ENCODE measurements around the gene TMEM200B.
"Not testable (repeated sequence)": the region's sequence is repeated elsewhere in the genome, so short reads cannot be mapped to it uniquely, and the experiment has no call there.

TMEM200B gene

GRCh38 chr1:29133861-29134694 lies 10.4 kb upstream of the TMEM200B start:
- DNase-seq: no peak

- not testable (repeated sequence) for DNase-seq
Measured at GRCh38 chr1:29131056-29131455, 7.4 kb upstream of the TMEM200B start.

- DNase-seq: no peak
Measured at GRCh38 chr1:29129916-29130315, 6.2 kb upstream of the TMEM200B start.

- no peak for DNase-seq
Measured at GRCh38 chr1:29128739-29129138, 5.0 kb upstream of the TMEM200B start.

- DNase-seq: no peak
Measured at GRCh38 chr1:29126198-29126597, 2.5 kb upstream of the TMEM200B start.

DNA sequence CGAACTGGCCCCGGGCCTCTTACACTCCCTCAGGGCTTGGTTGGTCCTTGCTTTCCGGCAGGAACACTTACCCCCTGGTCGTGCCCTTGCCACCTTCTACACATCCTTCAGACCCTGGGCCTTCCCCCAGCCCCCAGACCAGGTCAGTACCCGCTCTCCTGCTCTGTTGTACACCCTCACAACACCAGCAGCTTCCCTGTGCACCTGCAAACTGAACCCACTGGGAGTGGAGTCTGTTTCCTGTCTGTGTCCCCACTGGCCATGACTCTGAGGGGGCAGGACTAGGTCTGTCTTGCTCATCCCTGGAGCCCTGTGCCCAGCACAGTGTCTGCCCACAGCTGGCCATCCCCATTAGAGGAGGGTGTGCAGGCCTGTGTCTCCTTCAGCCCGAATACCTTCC lies 2.1 kb upstream of the TMEM200B start:
- DNase-seq: no peak

GRCh38 chr1:29125237-29125641 lies 1.5 kb upstream of the TMEM200B start:
- no peak for DNase-seq

DNA sequence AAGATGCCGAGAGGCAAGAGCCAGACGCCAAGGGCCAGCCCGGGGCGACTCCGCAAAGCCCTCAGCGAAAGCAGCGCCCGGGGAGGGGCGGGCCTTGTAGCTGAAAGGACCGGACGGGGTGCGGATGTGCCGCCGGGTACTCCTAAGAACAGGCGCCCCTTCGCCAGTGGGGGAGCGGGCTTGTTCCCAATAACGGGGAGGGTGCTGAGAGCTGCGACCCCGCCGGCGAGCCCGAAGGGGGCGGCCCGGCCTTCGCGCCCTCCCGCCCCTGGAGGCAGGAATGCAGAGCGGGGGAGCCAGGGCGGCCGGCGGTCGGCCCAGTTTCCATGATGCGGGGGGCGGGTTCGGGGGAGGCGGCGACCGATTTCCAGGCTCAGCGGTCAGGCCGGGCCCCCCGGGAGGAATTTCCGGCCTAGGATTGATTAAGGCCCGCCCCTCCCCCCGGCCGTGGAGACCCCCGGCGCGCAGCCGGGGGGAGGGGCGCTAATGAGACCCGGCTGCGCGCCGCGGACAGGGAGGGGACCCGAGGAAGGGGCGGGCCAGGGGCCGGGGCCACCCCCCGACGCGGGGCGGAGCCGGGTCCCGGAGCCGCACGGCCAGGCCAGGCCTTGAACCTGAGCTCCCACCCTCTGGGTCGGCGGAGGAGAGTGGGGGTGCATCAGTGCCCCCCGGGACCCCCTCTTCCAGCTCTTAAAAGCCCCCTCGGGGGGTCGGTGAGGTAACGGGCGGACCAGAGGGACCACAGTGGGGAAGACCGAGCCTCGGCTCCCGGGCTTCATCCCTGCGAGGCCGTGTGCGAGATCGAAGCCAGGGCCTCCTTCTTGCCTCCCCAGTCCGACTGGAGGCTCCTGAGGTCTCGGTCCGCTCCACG lies 898 bp upstream of the TMEM200B start:
- peak; percentile 80 for DNase-seq

DNA sequence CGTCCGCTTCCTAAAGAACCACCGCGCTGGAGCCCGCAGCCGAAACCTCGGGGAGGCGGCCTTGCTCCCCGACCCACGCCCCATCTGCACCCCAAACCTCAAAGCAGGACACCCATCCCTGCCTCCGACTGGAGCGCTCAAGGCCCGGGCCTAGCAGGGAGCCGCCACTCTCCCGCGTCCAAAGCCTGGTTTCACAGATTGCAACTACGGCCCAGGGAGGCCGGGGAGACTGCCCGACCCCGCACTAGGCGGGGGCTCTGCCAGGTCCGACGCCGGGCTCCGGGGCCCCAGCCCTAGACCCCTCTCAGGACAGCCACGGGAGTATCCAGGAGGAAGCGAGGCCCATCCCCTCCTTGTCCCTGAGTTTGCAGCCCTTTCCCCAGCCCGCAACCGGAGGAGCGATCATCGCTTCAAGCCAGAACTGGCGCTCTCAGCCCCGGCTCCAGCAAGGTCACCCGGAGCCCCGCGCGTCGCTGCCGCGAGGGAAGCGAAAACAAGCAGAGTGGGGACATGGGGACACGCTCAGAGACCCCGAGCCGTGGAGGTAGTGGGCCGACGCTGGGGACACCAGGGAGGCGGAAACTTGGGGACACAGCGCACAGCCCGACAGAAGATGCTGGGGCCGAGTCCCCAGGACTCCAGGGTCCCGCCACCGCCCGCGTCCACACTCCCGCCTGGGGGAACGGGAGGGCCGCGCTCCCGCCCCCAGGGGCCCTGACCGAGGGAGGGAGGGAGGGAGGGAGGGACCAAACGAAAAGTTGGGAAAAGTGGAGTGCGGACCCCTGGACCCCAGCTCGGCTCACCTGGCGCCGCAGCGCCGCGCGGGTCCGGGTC lies 433 bp downstream of the TMEM200B start:
- no peak for DNase-seq

DNA sequence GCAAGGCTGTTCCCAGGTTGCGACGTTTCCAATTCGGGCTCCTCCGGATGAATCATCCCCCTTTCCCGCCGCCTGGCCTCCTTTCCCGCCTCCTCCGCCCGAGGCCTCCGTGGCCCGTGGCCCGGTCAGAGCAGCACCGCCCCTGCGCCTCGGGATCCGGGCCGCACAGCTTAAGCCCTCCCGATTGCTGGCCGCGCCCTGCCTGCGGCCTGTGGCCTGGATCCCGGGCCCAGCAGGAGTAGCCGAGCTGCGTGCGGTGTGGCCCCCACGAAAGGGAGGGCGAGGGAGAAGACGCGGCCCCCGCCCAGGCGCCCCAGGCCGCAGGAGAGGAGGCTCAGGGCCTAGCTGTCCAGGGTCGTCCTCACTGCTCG lies 1.0 kb downstream of the TMEM200B start:
- peak; percentile 32 for DNase-seq

GRCh38 chr1:29121936-29122681 lies 1.6 kb downstream of the TMEM200B start:
- no peak for DNase-seq

GRCh38 chr1:29121516-29121935 lies 2.2 kb downstream of the TMEM200B start:
- DNase-seq: no peak

GRCh38 chr1:29120947-29121485 lies 2.7 kb downstream of the TMEM200B start:
- DNase-seq: no peak

DNA sequence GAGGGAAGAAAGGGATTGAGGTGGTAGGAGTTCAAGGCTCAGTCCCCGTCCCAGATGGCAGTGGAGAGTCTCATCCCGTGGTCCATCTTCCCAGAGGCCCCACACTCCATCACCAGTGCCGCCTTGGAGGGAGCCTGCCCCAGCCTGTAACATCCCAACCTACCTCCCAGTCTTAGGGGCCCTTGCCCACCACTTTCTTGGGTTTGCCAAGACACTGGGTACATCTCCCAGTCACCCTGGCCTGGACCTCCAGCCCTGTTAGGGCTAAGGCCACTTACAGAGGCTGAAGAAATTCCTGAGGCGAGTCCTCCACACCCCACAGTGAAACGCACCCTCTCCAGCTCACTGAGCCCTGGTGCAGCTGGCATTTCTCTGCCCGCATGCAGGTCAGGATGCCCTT lies 3.3 kb downstream of the TMEM200B start:
- no peak for DNase-seq

DNA sequence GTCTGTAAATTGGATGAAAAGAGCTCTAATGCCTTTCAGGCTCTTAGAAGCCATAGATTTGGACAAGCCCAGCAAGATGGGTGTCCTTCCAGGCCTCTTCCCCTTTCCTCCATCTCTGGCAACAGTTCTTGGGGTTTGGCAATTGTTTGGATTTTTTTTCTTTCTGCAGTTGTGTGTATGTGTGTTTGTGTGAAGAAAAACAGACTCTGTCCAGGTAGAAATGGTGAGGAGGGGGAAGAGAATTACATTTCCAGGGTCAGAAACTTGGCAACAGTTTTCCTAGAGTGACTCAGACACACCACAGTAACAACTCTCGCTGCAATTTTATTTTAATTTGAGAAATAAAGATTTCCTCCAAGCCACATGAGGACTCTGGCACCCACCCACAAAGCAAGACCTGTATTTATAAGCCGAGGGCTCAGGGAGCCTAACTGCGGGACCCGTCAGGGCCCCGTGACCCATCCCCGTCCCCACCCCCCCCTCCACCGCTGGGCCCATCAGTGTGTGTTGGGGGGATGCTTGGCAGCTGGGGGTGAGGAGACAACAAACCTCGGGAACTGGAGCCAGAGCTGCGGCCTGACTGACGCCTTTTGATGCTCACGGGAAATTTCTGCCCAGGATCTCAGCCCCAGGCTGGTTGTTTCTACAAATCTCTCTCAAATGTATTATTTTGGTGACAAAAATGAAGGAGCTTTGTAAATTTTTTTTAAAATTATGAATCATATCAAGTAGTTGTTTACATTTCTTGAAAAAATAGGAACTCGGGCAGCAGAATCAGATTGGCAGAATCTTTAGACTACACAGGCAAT lies 4.4 kb downstream of the TMEM200B start:
- DNase-seq: no peak

GRCh38 chr1:29117381-29117780 lies 6.3 kb downstream of the TMEM200B start:
- no peak for DNase-seq

DNA sequence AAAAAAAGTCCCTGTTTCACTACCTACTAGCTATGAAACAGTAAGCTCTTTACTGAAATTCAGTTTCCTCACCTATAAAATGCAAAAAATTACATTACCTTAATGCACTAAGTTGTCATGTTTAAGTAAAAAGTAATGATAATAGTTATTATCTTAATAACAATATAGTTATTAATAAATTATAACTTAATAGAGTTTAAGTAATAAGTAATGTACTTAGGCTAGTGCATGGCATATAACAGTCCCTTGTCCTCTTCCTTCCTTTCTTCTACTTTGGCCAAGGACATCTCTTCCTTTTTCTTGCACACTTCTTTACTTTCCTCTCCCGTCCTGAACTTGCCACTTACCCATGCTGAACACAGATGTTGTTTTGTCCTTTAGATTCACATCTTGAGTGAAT lies 9.0 kb downstream of the TMEM200B start:
- DNase-seq: no peak

DNA sequence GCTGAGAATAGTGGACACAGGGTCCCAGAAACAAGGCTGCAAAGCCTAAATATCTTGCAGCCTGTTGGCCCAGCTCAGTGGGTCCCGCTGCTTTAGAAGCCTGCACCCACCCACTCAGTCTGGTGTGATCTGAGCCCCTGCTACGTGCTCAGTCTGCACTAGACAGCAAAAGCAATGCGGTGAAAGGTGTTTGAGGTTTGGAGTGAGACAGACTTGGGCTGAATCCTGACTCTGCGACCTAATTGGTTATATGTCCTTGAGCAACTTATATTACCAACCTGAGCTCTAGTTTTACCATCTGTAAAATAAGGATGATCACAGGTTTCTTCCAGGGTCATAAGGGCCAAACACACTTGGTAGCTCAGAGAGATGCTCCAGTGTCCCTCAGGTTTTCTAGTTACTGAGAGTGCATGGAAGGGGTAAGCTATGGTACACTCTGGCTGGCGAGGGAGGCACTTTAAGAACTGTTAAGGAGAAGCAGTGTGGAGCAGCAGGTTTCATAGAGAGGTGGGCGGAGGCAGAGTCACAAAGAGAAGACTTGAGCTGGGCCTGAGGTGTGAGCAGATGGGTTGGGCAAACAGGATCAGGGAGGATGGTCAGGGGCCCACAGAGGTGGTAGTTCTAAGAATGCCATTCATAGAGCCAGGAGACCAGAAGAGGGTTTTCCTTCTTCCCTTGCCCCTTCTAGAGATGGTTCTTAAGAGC lies 10.1 kb downstream of the TMEM200B start:
- no peak for DNase-seq

- DNase-seq: no peak
Measured at GRCh38 chr1:29112705-29113412, 10.8 kb downstream of the TMEM200B start.

DNA sequence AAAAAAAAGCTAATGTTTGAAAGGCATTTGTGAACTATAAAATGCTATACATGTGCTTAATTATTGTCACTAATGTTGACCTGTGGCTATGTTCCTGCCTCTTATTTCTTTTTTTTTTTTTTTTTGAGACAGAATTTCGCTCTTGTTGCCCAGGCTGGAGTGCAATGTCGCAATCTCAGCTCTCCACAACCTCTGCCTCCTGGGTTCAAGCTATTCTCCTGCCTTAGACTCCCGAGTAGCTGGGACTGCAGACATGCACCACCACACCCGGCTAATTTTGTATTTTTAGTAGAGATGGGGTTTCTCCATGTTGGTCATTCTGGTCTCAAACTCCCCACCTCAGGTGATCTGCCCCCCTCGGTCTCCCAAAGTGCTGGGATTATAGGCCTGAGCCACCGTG lies 15.7 kb downstream of the TMEM200B start:
- not testable (repeated sequence) for DNase-seq

Data from amniotic stem cell (primary cell).